CD14-positive monocyte (primary cell): ENCODE measurements around the gene SUPT4H1. TPM values are rescaled to one million over a fixed set of nuclear protein-coding genes. Genes with fewer than 3 reads are reported as not detected.
"Not testable (repeated sequence)": the region's sequence is repeated elsewhere in the genome, so short reads cannot be mapped to it uniquely, and the experiment has no call there.

ENCODE experiments used
- DNase-seq, 3 donors: peaks; one replicate each; pipeline ENCODE4 v3.0.0-alpha.2; 2011 to 2022
- H2AFZ ChIP-seq: 2 replicates; pipeline ENCODE4 v1.6.0; 2012; ENCODE audit warnings: mild to moderate bottlenecking, low read depth, low read length, inconsistent platforms; ENCODE audit not compliant: insufficient read depth, poor library complexity, severe bottlenecking
- H3K27ac ChIP-seq, 2 donors: 1 replicate in 1 of 2; 2 replicates in 1 of 2; pipeline ENCODE4 v1.5.1; 2012 to 2013; ENCODE audit warnings: low read length in 2 of 2, control low read depth in 1 of 2, inconsistent platforms in 1 of 2, low read depth in 1 of 2, mild to moderate bottlenecking in 1 of 2
- H3K27me3 ChIP-seq, 2 donors: one replicate each; pipeline versions ENCODE4 v1.6.0 to v1.6.1; 2011 to 2013; ENCODE audit warnings: low read length in 2 of 2; ENCODE audit not compliant: control insufficient read depth in 2 of 2, insufficient read depth in 2 of 2
- H3K36me3 ChIP-seq, 2 donors: replicated peaks in 1 of 2; 1 replicate in 1 of 2; 2 replicates in 1 of 2; pipeline versions ENCODE4 v1.5.1 to v1.6.1; 2012 to 2013; ENCODE audit warnings: low read length in 2 of 2, control low read depth in 1 of 2, inconsistent platforms in 1 of 2, mild to moderate bottlenecking in 1 of 2; ENCODE audit not compliant: insufficient read depth in 2 of 2, control insufficient read depth in 1 of 2
- H3K4me1 ChIP-seq, 2 donors: 1 replicate in 1 of 2; 2 replicates in 1 of 2; pipeline versions ENCODE4 v1.5.1 to v1.6.1; 2012 to 2013; ENCODE audit warnings: low read length in 2 of 2, control low read depth in 1 of 2, inconsistent platforms in 1 of 2, mild to moderate bottlenecking in 1 of 2, moderate library complexity in 1 of 2; ENCODE audit not compliant: insufficient read depth in 2 of 2, control insufficient read depth in 1 of 2
- H3K4me2 ChIP-seq: replicated peaks from 2 replicates; pipeline ENCODE3; 2012; ENCODE audit warnings: low read length, moderate library complexity, mild to moderate bottlenecking; ENCODE audit not compliant: poor library complexity, severe bottlenecking; ENCODE audit errors: extremely low read depth
- H3K4me3 ChIP-seq, 3 experiments: fragments of 200-600 bp in 1 of 3; sonication (generic) in 1 of 3; replicated peaks in 1 of 3; 1 replicate in 2 of 3; 2 replicates in 1 of 3; pipeline ENCODE4 v1.5.1; 2011 to 2013; ENCODE audit warnings: low read length in 3 of 3, mild to moderate bottlenecking in 3 of 3, control low read depth in 2 of 3, low read depth in 2 of 3, inconsistent platforms in 1 of 3, moderate library complexity in 1 of 3
- H3K79me2 ChIP-seq: 2 replicates; pipeline ENCODE4 v1.6.0; 2012; ENCODE audit warnings: mild to moderate bottlenecking, control low read depth, inconsistent platforms, low read length, moderate library complexity; ENCODE audit not compliant: insufficient read depth
- H3K9ac ChIP-seq: 2 replicates; pipeline ENCODE4 v1.6.0; 2017; ENCODE audit warnings: low read length, mild to moderate bottlenecking; ENCODE audit not compliant: insufficient read depth, poor library complexity, severe bottlenecking
- H3K9me3 ChIP-seq, 2 donors: replicated peaks in 1 of 2; 1 replicate in 1 of 2; 2 replicates in 1 of 2; pipeline versions ENCODE4 v1.5.1 to v1.6.1; 2012 to 2013; ENCODE audit warnings: low read length in 2 of 2, control low read depth in 1 of 2; ENCODE audit not compliant: control insufficient read depth in 1 of 2, insufficient read depth in 1 of 2
- H4K20me1 ChIP-seq: 2 replicates; pipeline ENCODE4 v1.6.0; 2012; ENCODE audit warnings: mild to moderate bottlenecking, low read length, control low read depth, moderate library complexity; ENCODE audit not compliant: insufficient read depth
- H3K27ac Mint-ChIP-seq, 7 donors: one replicate each; pipeline ENCODE4 v1.8.0; 2020; ENCODE audit warnings: mild to moderate bottlenecking in 7 of 7, mixed read lengths in 7 of 7, moderate library complexity in 6 of 7, inconsistent platforms in 2 of 7
- H3K27me3 Mint-ChIP-seq, 3 donors: one replicate each; pipeline ENCODE4 v1.8.0; 2021 to 2022; ENCODE audit warnings: low read depth in 3 of 3, mild to moderate bottlenecking in 3 of 3, mixed read lengths in 3 of 3, moderate library complexity in 3 of 3, inconsistent platforms in 1 of 3
- H3K36me3 Mint-ChIP-seq, 2 donors: one replicate each; pipeline ENCODE4 v1.8.0; 2020; ENCODE audit warnings: mixed read lengths in 2 of 2, inconsistent platforms in 1 of 2, mild to moderate bottlenecking in 1 of 2
- H3K4me1 Mint-ChIP-seq: one replicate; pipeline ENCODE4 v1.8.0; 2020; ENCODE audit warnings: mild to moderate bottlenecking, mixed read lengths
- H3K4me3 Mint-ChIP-seq, 2 donors: one replicate each; pipeline ENCODE4 v1.8.0; 2020; ENCODE audit warnings: mild to moderate bottlenecking in 2 of 2, mixed read lengths in 2 of 2, moderate library complexity in 1 of 2
- H3K9me3 Mint-ChIP-seq, 7 donors: one replicate each; pipeline ENCODE4 v1.8.0; 2020 to 2022; ENCODE audit warnings: mixed read lengths in 7 of 7, mild to moderate bottlenecking in 6 of 7, moderate library complexity in 6 of 7, inconsistent platforms in 2 of 7
- WGBS: methylation state at CpG from one replicate; pipeline ENCODE4 v1.1.5; 2013; ENCODE audit warnings: missing lambda C conversion rate; ENCODE audit not compliant: insufficient coverage; 5-methylcytosine and 5-hydroxymethylcytosine counted together
- intact Hi-C, 2 donors: fragments of 100-400 bp; cut with micrococcal nuclease; formaldehyde crosslinking; loops; one replicate each; pipeline versions ENCODE4 v1.15.0 to v1.15.1; 2023
- polyA plus RNA-seq, 3 donors: library from polyadenylated mRNA; depleted of rRNA in 1 of 3; unstranded in 2 of 3; stranded (reverse) in 1 of 3; fragments of 300-500 nt in 2 of 3; fragments of >200 nt in 1 of 3; fragmentation: Illumina TruSeq in 2 of 3; gene quantifications; 1 replicate in 2 of 3; 2 replicates in 1 of 3; pipeline ENCODE4 v1.2.3, GENCODE V29; 2012 to 2021
- TF ChIP-seq, protein P1 (sequence below): fragments of 200-600 bp; IDR thresholded peaks from one replicate; pipeline ENCODE4 v1.8.0; 2022; ENCODE audit warnings: antibody characterized with exemption, mild to moderate bottlenecking

SUPT4H1 gene
- polyA plus RNA-seq, 3 donors: 144 to 251 (median 241) TPM

DNA sequence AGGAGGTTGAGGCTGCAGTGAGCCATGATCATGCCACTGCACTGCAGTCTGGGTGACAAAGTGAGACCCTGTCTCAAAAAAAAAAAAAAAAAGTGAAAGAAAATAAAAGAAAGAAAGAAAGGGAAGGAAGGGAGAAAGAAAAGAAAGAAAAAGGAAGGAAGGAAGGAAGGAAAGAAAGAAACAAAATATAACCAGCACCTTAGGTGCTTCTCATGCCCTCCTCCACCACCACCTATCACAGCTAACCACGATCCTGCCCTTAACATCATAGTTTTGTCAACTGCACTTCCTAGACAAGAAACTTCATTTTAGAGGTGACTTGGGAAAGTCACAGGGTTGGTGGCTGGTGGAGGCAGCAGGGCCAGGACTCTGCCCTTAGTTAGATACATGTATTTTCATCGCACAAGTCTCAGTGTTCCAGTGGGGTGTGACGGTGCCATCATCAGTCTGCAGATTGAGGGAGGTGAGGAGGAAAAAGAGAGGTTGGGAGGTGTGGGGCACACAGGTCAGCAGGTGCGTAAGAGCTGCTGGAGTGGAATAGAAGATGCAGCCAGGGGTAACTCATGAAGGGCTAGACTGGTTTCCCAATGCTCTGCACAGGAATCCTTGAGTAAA is 10.0 kb downstream of the SUPT4H1 start:
- H3K4me3 Mint-ChIP-seq: no peak overlapping the region
- H3K36me3 ChIP-seq: peaks cover 24 to 35% of the 10 kb centered on the region in 2 donors
- intact Hi-C loops: no loop called here
- no peak overlapping the region for H3K4me2 ChIP-seq
- H4K20me1 ChIP-seq: peaks cover 6% of the 10 kb centered on the region
- TF ChIP-seq, protein P1, sequence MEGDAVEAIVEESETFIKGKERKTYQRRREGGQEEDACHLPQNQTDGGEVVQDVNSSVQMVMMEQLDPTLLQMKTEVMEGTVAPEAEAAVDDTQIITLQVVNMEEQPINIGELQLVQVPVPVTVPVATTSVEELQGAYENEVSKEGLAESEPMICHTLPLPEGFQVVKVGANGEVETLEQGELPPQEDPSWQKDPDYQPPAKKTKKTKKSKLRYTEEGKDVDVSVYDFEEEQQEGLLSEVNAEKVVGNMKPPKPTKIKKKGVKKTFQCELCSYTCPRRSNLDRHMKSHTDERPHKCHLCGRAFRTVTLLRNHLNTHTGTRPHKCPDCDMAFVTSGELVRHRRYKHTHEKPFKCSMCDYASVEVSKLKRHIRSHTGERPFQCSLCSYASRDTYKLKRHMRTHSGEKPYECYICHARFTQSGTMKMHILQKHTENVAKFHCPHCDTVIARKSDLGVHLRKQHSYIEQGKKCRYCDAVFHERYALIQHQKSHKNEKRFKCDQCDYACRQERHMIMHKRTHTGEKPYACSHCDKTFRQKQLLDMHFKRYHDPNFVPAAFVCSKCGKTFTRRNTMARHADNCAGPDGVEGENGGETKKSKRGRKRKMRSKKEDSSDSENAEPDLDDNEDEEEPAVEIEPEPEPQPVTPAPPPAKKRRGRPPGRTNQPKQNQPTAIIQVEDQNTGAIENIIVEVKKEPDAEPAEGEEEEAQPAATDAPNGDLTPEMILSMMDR: no peak
- WGBS: 96% methylated on average over 3 of the region's 4 CpGs
- peaks cover 81% of the 10 kb centered on the region for H3K4me1 Mint-ChIP-seq
- peaks cover 87 to 93% of the 10 kb centered on the region in 2 donors for H3K4me1 ChIP-seq
- peak overlapping the region; percentile 38 to 94 (median 70) for H3K27ac Mint-ChIP-seq
- no peaks in the 10 kb centered on the region for H3K9me3 Mint-ChIP-seq
- no peak overlapping the region for H3K4me3 ChIP-seq
- peaks cover 92% of the 10 kb centered on the region for H3K79me2 ChIP-seq
- H3K36me3 Mint-ChIP-seq: peaks cover 29 to 43% of the 10 kb centered on the region in 2 donors
- H3K27ac ChIP-seq: peak overlapping the region in 1 of 2 donors; percentile 11
- no peaks in the 10 kb centered on the region for H3K27me3 ChIP-seq
- H3K9me3 ChIP-seq: no peaks in the 10 kb centered on the region
- DNase-seq: no peak
- H3K27me3 Mint-ChIP-seq: peaks cover 0 to 2% (median 0%) of the 10 kb centered on the region in 3 donors
- H3K9ac ChIP-seq: no peak overlapping the region
- no peak overlapping the region for H2AFZ ChIP-seq

DNA sequence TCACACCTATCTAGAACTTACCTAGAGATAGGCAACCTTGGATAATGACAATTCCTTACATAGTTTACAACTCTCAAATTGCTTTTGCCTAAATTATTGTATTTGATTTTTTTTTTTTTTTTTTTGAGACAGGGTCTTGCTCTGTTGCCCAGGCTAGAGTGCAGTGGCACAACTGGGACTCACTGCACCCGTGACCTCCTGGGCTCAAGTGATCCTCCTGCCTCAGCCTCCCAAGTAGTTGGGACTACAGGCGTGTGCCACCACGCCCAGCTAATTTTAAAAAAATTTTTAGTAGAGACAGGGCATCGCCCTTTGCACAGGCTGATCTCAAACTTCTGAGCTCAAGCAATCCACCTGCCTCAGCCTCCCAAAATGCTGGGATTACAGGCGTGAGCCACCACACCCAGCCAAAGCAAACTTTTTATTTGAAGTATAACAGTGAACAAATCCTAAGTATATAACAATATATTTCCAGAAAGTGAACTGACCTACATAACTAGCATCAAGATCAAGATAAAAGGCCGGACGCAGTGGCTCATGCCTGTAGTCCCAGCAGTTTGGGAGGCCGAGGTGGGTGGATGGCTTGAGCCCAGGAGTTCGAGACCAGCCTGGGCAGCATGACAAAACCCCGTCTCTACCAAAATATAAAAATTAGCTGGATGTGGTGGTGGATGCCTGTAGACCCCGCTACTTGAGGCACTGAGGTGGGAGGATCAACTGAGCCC is 10.7 kb downstream of the SUPT4H1 start:
- intact Hi-C loops, DNase-seq, H3K4me3 Mint-ChIP-seq, H3K9me3 Mint-ChIP-seq, H3K9ac ChIP-seq, H3K9me3 ChIP-seq, H3K4me3 ChIP-seq, H4K20me1 ChIP-seq, H2AFZ ChIP-seq, H3K27me3 Mint-ChIP-seq, H3K27me3 ChIP-seq: not testable (repeated sequence)
- 95% methylated on average over 4 of the region's 11 CpGs for WGBS
- peaks cover 93 to 100% of the 10 kb centered on the region in 2 donors for H3K4me1 ChIP-seq
- peaks cover 92% of the 10 kb centered on the region for H3K79me2 ChIP-seq
- H3K27ac Mint-ChIP-seq: peak overlapping the region in 6 of 7 donors; percentile 24 to 99 (median 79)
- peak overlapping the region in 1 of 2 donors; percentile 100 for H3K27ac ChIP-seq
- peaks cover 87% of the 10 kb centered on the region for H3K4me1 Mint-ChIP-seq
- H3K36me3 ChIP-seq: peaks cover 17 to 28% of the 10 kb centered on the region in 2 donors
- peak overlapping the region; percentile 99 for H3K4me2 ChIP-seq
- H3K36me3 Mint-ChIP-seq: peaks cover 24 to 36% of the 10 kb centered on the region in 2 donors
